HCT116 (cell line): ENCODE data around the gene TSPAN16. TPM values are rescaled to one million over a fixed set of nuclear protein-coding genes. Genes with fewer than 3 reads are reported as not detected.

Experiments
- ATAC-seq: fragments of 200-7000 bp; cut with Tn5 transposase; 2 replicates; pipeline ENCODE4 v1.9.1; 2020; ENCODE audit warnings: mild to moderate bottlenecking, moderate library complexity
- BruUV-seq: library from RNA; stranded (reverse); fragments of 400-500 nt; replicated peaks from 2 replicates; lab custom pipeline; 2021; lab: Mats Ljungman, UMichigan
- CTCF ChIA-PET: fragments of 300-600 bp; sonication (Branson Sonifier 250); formaldehyde crosslinking; loops from one replicate; lab custom pipeline; 2021; ENCODE audit warnings: antibody characterized with exemption; lab: Charles Lee
- POLR2A ChIA-PET: fragments of 300-600, 350-600 bp; sonication (Branson Sonifier 250); formaldehyde crosslinking; loops from one replicate; lab custom pipeline; 2021; ENCODE audit warnings: antibody characterized with exemption; lab: Charles Lee
- RAD21 ChIA-PET, 2 experiments: fragments of 300-600 bp; sonication (Branson Sonifier 250); formaldehyde crosslinking; loops; one replicate each; lab custom pipeline; 2023; ENCODE audit warnings: low total read pairs in 2 of 2; ENCODE audit not compliant: uncharacterized antibody in 2 of 2, unreplicated experiment in 2 of 2, low non-redundant PET in 1 of 2; lab: Charles Lee
- DNase-seq: peaks from one replicate; pipeline ENCODE4 v3.0.0-alpha.2; 2010; ENCODE audit warnings: low read depth, low spot score
- H2AFZ ChIP-seq: fragments of 200-600 bp; shearing (Covaris generic), sonication (generic); 2 replicates; pipeline ENCODE4 v1.6.1; 2017; ENCODE audit warnings: low read depth, mixed run types, mixed read lengths, antibody characterized with exemption, low read length; ENCODE audit not compliant: poor library complexity, severe bottlenecking
- H3K27ac ChIP-seq: 2 replicates; pipeline ENCODE4 v1.5.1; 2012; ENCODE audit warnings: low read depth, low read length
- H3K27me3 ChIP-seq: fragments of 200-600 bp; sonication (generic); 2 replicates; pipeline ENCODE4 v1.6.1; 2016; ENCODE audit warnings: mixed run types, low read length, mixed read lengths; ENCODE audit not compliant: insufficient read depth
- H3K36me3 ChIP-seq, 2 experiments: fragments of 200-500 bp in 1 of 2; fragments of 200-600 bp in 1 of 2; sonication (Bioruptor generic) in 1 of 2; sonication (generic) in 1 of 2; 2 replicates each; pipeline versions ENCODE4 v1.5.1 to v1.6.1; 2014 to 2016; ENCODE audit warnings: low read length in 2 of 2, inconsistent platforms in 1 of 2, mixed read lengths in 1 of 2, mixed run types in 1 of 2; ENCODE audit not compliant: insufficient read depth in 2 of 2, control insufficient read depth in 1 of 2
- H3K4me1 ChIP-seq, 2 experiments: fragments of 200-600 bp in 1 of 2; sonication (generic) in 1 of 2; 2 replicates each; pipeline versions ENCODE4 v1.5.1 to v1.6.1; 2012 to 2017; ENCODE audit warnings: low read length in 2 of 2, inconsistent platforms in 1 of 2, mild to moderate bottlenecking in 1 of 2, mixed read lengths in 1 of 2, mixed run types in 1 of 2, moderate library complexity in 1 of 2; ENCODE audit not compliant: insufficient read depth in 2 of 2, control insufficient read depth in 1 of 2
- H3K4me2 ChIP-seq: fragments of 200-600 bp; sonication (generic); 2 replicates; pipeline ENCODE4 v1.6.1; 2017; ENCODE audit warnings: mixed run types, low read length, mixed read lengths
- H3K4me3 ChIP-seq, 2 experiments: fragments of 200-600 bp in 1 of 2; sonication (generic) in 1 of 2; replicated peaks in 1 of 2; 2 replicates each; pipeline ENCODE4 v1.5.1; 2011 to 2016; ENCODE audit warnings: low read length in 2 of 2, control low read depth in 1 of 2, low read depth in 1 of 2, mild to moderate bottlenecking in 1 of 2, mixed read lengths in 1 of 2, mixed run types in 1 of 2
- H3K79me2 ChIP-seq: fragments of 200-600 bp; sonication (generic); 2 replicates; pipeline ENCODE4 v1.6.1; 2017; ENCODE audit warnings: mild to moderate bottlenecking, mixed run types, low read length, moderate library complexity, mixed read lengths; ENCODE audit not compliant: insufficient read depth
- H3K9ac ChIP-seq: fragments of 200-600 bp; sonication (generic); 2 replicates; pipeline ENCODE4 v1.6.1; 2016; ENCODE audit warnings: low read length, mixed read lengths
- H3K9me2 ChIP-seq: fragments of 200-600 bp; sonication (generic), shearing (Covaris generic); 2 replicates; pipeline ENCODE4 v1.6.1; 2017; ENCODE audit warnings: mixed run types, mild to moderate bottlenecking, moderate library complexity; ENCODE audit not compliant: insufficient read depth
- H3K9me3 ChIP-seq, 2 experiments: fragments of 200-500 bp in 1 of 2; fragments of 200-600 bp in 1 of 2; sonication (Bioruptor generic) in 1 of 2; sonication (generic) in 1 of 2; 2 replicates each; pipeline ENCODE4 v1.6.1; 2014 to 2017; ENCODE audit warnings: low read length in 2 of 2, mixed read lengths in 2 of 2, inconsistent platforms in 1 of 2, low read depth in 1 of 2, mild to moderate bottlenecking in 1 of 2, mixed run types in 1 of 2, moderate library complexity in 1 of 2; ENCODE audit not compliant: control insufficient read depth in 1 of 2, insufficient read depth in 1 of 2
- H4K20me1 ChIP-seq: fragments of 200-600 bp; sonication (generic), shearing (Covaris generic); 2 replicates; pipeline ENCODE4 v1.6.1; 2017; ENCODE audit warnings: mixed run types, mild to moderate bottlenecking, moderate library complexity; ENCODE audit not compliant: insufficient read depth
- ELF1 ChIP-seq: IDR thresholded peaks from 2 replicates; pipeline ENCODE4 v1.6.1; 2012; ENCODE audit warnings: low read depth, borderline replicate concordance
- EZH2 ChIP-seq: fragments of 200-600 bp; sonication (generic); IDR thresholded peaks from 2 replicates; pipeline ENCODE4 v1.6.1; 2017; ENCODE audit warnings: antibody characterized with exemption, mixed run types
- EZH2phosphoT487 ChIP-seq: fragments of 200-600 bp; IDR thresholded peaks from 2 replicates; pipeline ENCODE4 v1.6.1; 2018; ENCODE audit warnings: antibody characterized with exemption, borderline replicate concordance
- FOSL1 ChIP-seq: IDR thresholded peaks from 2 replicates; pipeline ENCODE4 v1.6.1; 2012; ENCODE audit warnings: low read depth
- JUND ChIP-seq: IDR thresholded peaks from 2 replicates; pipeline ENCODE4 v1.6.1; 2012
- POLR2AphosphoS5 ChIP-seq: IDR thresholded peaks from 2 replicates; pipeline ENCODE4 v1.6.1; 2011; ENCODE audit warnings: mild to moderate bottlenecking, low read depth, low read length, moderate library complexity
- RAD21 ChIP-seq: IDR thresholded peaks from 2 replicates; pipeline ENCODE4 v1.6.1; 2012; ENCODE audit warnings: low read depth, mild to moderate bottlenecking
- SIN3A ChIP-seq: IDR thresholded peaks from 2 replicates; pipeline ENCODE4 v1.6.1; 2012; ENCODE audit warnings: low read depth
- SP1 ChIP-seq: IDR thresholded peaks from 2 replicates; pipeline ENCODE4 v1.6.1; 2012; ENCODE audit warnings: low read depth
- SRF ChIP-seq: IDR thresholded peaks from 2 replicates; pipeline ENCODE4 v1.6.1; 2012; ENCODE audit warnings: low read depth
- TCF7L2 ChIP-seq: IDR thresholded peaks from 2 replicates; pipeline ENCODE4 v1.7.0; 2011; ENCODE audit warnings: borderline replicate concordance, inconsistent platforms; ENCODE audit not compliant: insufficient read depth, insufficient read length; ENCODE audit errors: extremely low read depth
- YY1 ChIP-seq: IDR thresholded peaks from 2 replicates; pipeline ENCODE4 v1.6.1; 2011; ENCODE audit warnings: low read length, low read depth, moderate library complexity, mild to moderate bottlenecking; ENCODE audit not compliant: insufficient replicate concordance; ENCODE audit errors: extremely low read depth
- ZFX ChIP-seq: fragments of 450-650 bp; IDR thresholded peaks from 2 replicates; pipeline ENCODE4 v1.6.1; 2017
- intact Hi-C: fragments of 100-400 bp; cut with micrococcal nuclease; formaldehyde crosslinking; loops from 2 replicates; pipeline ENCODE4 v1.10.0; 2022
- total RNA-seq: library from RNA; stranded (reverse); gene quantifications from one replicate; pipeline ENCODE4 v1.2.1, GENCODE V29; 2021; ENCODE audit not compliant: unreplicated experiment
- TF ChIP-seq, protein P1 (sequence below): IDR thresholded peaks from 2 replicates; pipeline ENCODE4 v1.6.1; 2012
- TF ChIP-seq, protein P2 (sequence below): IDR thresholded peaks from 2 replicates; pipeline ENCODE4 v1.6.1; 2011; ENCODE audit warnings: mild to moderate bottlenecking, low read length, moderate library complexity; ENCODE audit not compliant: insufficient replicate concordance; ENCODE audit errors: extremely low read depth

Gene TSPAN16
- total RNA-seq, 1 experiment from 2014 or later: not detected

DNA sequence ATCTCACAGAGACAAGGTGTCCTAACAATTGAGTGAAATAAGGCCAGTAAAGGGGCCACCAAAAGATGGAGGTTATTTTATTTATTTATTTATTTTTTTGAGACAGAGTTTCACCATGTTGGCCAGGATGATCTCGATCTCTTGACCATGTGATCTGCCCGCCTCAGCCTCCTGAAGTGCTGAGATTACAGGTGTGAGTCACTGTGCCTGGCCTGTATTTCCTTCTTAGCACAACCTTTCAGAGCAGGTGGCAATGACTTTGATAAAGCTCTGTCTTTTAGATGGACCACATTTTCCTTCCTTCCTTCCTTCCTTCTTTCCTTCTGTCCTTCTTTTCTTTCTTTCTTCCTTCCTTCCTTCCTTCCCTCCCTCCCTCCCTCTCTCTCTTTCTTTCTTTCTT, 22.7 kb upstream of the TSPAN16 start:
- Histone ChIP-seq H3K4me1 (peaks cover 0 to 12% of the 10 kb centered on the region in 2 experiments; a peak in 2 of 4 replicates), H3K36me3 (no peaks in the 10 kb centered on the region), H3K4me2 (no peak overlapping the region), H3K9me3 (no peaks in the 10 kb centered on the region), H3K27ac (no peak overlapping the region), H3K9me2 (no peaks in the 10 kb centered on the region), H3K79me2 (no peaks in the 10 kb centered on the region), H3K4me3 (no peak overlapping the region), H3K9ac (no peak overlapping the region), H3K27me3 (no peaks in the 10 kb centered on the region), H4K20me1 (no peaks in the 10 kb centered on the region), H2AFZ (no peak overlapping the region)
- intact Hi-C loops: no loop called here
- RAD21 ChIA-PET: no interaction called here
- CTCF ChIA-PET: no interaction called here
- TF ChIP-seq, protein P1, sequence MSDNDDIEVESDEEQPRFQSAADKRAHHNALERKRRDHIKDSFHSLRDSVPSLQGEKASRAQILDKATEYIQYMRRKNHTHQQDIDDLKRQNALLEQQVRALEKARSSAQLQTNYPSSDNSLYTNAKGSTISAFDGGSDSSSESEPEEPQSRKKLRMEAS: 0 out of 2 replicates have a peak, but pooled peaks have one; percentile 36
- no peak for TF ChIP-seq JUND
- ATAC-seq (no peak), DNase-seq (no peak)
- POLR2A ChIA-PET: no interaction called here
- no TSS peak for BruUV-seq

DNA sequence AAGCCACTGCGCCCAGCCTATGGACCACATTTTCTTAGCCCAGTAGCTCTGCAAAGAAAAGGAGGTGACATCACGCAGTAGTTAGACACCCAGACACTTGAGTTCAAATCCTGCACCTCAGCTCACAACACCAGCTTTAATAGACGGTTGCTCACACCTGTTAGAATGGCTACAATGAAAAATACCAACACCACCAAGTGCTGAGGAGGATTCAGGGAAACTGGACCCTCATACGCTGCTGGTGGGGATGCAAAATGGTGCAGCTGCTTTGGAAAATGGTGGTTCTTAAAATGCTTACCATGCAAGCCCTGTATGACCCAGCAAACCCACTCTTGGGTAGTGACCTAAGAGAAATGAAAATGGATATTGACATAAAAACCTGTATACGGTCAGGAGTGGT, 22.0 kb upstream of the TSPAN16 start:
- ChIA-PET CTCF (no interaction called here), RAD21 (no interaction called here), POLR2A (no interaction called here)
- H3K4me3 ChIP-seq: no peak overlapping the region
- ATAC-seq (no peak), DNase-seq (no peak)
- no peaks in the 10 kb centered on the region for H3K9me2 ChIP-seq
- H3K27me3 ChIP-seq: no peaks in the 10 kb centered on the region
- H3K4me1 ChIP-seq: peaks cover 0 to 12% of the 10 kb centered on the region in 2 experiments; a peak in 2 of 4 replicates
- no peak overlapping the region for H3K4me2 ChIP-seq
- intact Hi-C loops: no loop called here
- no peak overlapping the region for H3K27ac ChIP-seq
- no TSS peak for BruUV-seq
- no peak overlapping the region for H2AFZ ChIP-seq
- H4K20me1 ChIP-seq: no peaks in the 10 kb centered on the region
- no peak overlapping the region for H3K9ac ChIP-seq
- no peaks in the 10 kb centered on the region for H3K36me3 ChIP-seq
- TF ChIP-seq, protein P2, sequence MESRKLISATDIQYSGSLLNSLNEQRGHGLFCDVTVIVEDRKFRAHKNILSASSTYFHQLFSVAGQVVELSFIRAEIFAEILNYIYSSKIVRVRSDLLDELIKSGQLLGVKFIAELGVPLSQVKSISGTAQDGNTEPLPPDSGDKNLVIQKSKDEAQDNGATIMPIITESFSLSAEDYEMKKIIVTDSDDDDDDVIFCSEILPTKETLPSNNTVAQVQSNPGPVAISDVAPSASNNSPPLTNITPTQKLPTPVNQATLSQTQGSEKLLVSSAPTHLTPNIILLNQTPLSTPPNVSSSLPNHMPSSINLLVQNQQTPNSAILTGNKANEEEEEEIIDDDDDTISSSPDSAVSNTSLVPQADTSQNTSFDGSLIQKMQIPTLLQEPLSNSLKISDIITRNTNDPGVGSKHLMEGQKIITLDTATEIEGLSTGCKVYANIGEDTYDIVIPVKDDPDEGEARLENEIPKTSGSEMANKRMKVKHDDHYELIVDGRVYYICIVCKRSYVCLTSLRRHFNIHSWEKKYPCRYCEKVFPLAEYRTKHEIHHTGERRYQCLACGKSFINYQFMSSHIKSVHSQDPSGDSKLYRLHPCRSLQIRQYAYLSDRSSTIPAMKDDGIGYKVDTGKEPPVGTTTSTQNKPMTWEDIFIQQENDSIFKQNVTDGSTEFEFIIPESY: no peak
- TF ChIP-seq SP1: no peak
- no peak for TF ChIP-seq TCF7L2
- TF ChIP-seq YY1: no peak
- TF ChIP-seq RAD21: no peak
- no peak for TF ChIP-seq SIN3A
- no peak for TF ChIP-seq SRF
- no peak for TF ChIP-seq POLR2AphosphoS5
- TF ChIP-seq FOSL1: no peak
- no peak for TF ChIP-seq EZH2
- no peak for TF ChIP-seq JUND
- TF ChIP-seq EZH2phosphoT487: no peak
- no peak for TF ChIP-seq ZFX
- no peak for TF ChIP-seq ELF1
- H3K9me3 ChIP-seq: no peaks in the 10 kb centered on the region
- H3K79me2 ChIP-seq: no peaks in the 10 kb centered on the region
